GM19438 (cell line): ENCODE data around the gene FBXO2.
"Not testable (repeated sequence)": the region's sequence is repeated elsewhere in the genome, so short reads cannot be mapped to it uniquely, and the experiment has no call there.

ENCODE experiments used
- ATAC-seq: cut with Tn5 transposase; IDR thresholded peaks from one replicate; pipeline ENCODE4 v1.9.1; 2021; ENCODE audit warnings: low read depth; ENCODE audit not compliant: unreplicated experiment

The FBXO2 gene

GRCh38 chr1:11634365-11635192 is 19.6 kb downstream of the FBXO2 start:
- no peak for ATAC-seq

- no peak for ATAC-seq
Observed at GRCh38 chr1:11629184-11630016, 24.8 kb downstream of the FBXO2 start.

GRCh38 chr1:11628767-11629166 is 25.5 kb downstream of the FBXO2 start:
- ATAC-seq, result no peak

- ATAC-seq, result no peak
Observed at GRCh38 chr1:11626551-11626950, 27.7 kb downstream of the FBXO2 start.

GRCh38 chr1:11623702-11624101 is 30.5 kb downstream of the FBXO2 start:
- ATAC-seq, result no peak

GRCh38 chr1:11622398-11622797 is 31.8 kb downstream of the FBXO2 start:
- no peak for ATAC-seq

GRCh38 chr1:11620924-11621323 is 33.3 kb downstream of the FBXO2 start:
- no peak for ATAC-seq

GRCh38 chr1:11620405-11620804 is 33.8 kb downstream of the FBXO2 start:
- no peak for ATAC-seq

- ATAC-seq, result no peak
Observed at GRCh38 chr1:11617741-11618140, 36.5 kb downstream of the FBXO2 start.

- no peak for ATAC-seq
Observed at GRCh38 chr1:11617314-11617713, 36.9 kb downstream of the FBXO2 start.

- no peak for ATAC-seq
Observed at GRCh38 chr1:11616766-11617165, 37.5 kb downstream of the FBXO2 start.

GRCh38 chr1:11615090-11615489 is 39.1 kb downstream of the FBXO2 start:
- ATAC-seq, result no peak

- ATAC-seq, result no peak
Observed at GRCh38 chr1:11613347-11613746, 40.9 kb downstream of the FBXO2 start.

GRCh38 chr1:11611638-11612327 is 42.4 kb downstream of the FBXO2 start:
- no peak for ATAC-seq

GRCh38 chr1:11610629-11611180 is 43.5 kb downstream of the FBXO2 start:
- ATAC-seq, result no peak

- ATAC-seq, result not testable (repeated sequence)
Observed at GRCh38 chr1:11609378-11609777, 44.9 kb downstream of the FBXO2 start.

- ATAC-seq, result not testable (repeated sequence)
Observed at GRCh38 chr1:11608596-11609130, 45.6 kb downstream of the FBXO2 start.

GRCh38 chr1:11606775-11607174 is 47.5 kb downstream of the FBXO2 start:
- ATAC-seq, result no peak

GRCh38 chr1:11602981-11603380 is 51.2 kb downstream of the FBXO2 start:
- no peak for ATAC-seq

GRCh38 chr1:11602424-11602823 is 51.8 kb downstream of the FBXO2 start:
- no peak for ATAC-seq

- ATAC-seq, result no peak
Observed at GRCh38 chr1:11600836-11601235, 53.4 kb downstream of the FBXO2 start.
